OCI-LY3 (cell line): ENCODE measurements around the gene RBM20.

ENCODE experiments used
- H2AFZ ChIP-seq: fragments of 200-600, 300-600 bp; shearing (Covaris generic); 2 replicates; pipeline ENCODE4 v1.6.0; 2014; ENCODE audit warnings: antibody characterized with exemption, low read depth, low read length
- H3K27ac ChIP-seq: fragments of 200-600, 300-600 bp; sonication (generic); 2 replicates; pipeline ENCODE4 v1.5.1; 2014; ENCODE audit warnings: mild to moderate bottlenecking, low read length, moderate library complexity, mixed read lengths
- H3K27me3 ChIP-seq: fragments of 200-600, 300-600 bp; sonication (generic); 2 replicates; pipeline ENCODE4 v1.6.1; 2014; ENCODE audit warnings: low read depth, low read length, mixed read lengths
- H3K36me3 ChIP-seq: fragments of 200-600, 300-600 bp; sonication (generic); replicated peaks from 2 replicates; pipeline ENCODE3; 2014; ENCODE audit warnings: low read depth, low read length, mixed read lengths
- H3K4me1 ChIP-seq: fragments of 300-600, 200-600 bp; sonication (generic); 2 replicates; pipeline ENCODE4 v1.6.1; 2014; ENCODE audit warnings: low read length, mixed read lengths
- H3K4me2 ChIP-seq: fragments of 200-600, 300-600 bp; sonication (generic); 2 replicates; pipeline ENCODE4 v1.6.1; 2014; ENCODE audit warnings: low read length, mixed read lengths
- H3K4me3 ChIP-seq: fragments of 300-600, 200-600 bp; sonication (generic); 2 replicates; pipeline ENCODE4 v1.5.1; 2014; ENCODE audit warnings: antibody characterized with exemption, mild to moderate bottlenecking, low read length, moderate library complexity
- H3K79me2 ChIP-seq: fragments of 300-600, 200-600 bp; shearing (Covaris generic); 2 replicates; pipeline ENCODE4 v1.6.1; 2014; ENCODE audit warnings: mild to moderate bottlenecking, low read length, mixed read lengths
- H3K9ac ChIP-seq: fragments of 300-600, 200-600 bp; shearing (Covaris generic); 2 replicates; pipeline ENCODE4 v1.6.0; 2014; ENCODE audit warnings: mild to moderate bottlenecking, low read length, moderate library complexity
- H3K9me3 ChIP-seq: fragments of 200-600, 300-600 bp; shearing (Covaris generic); 2 replicates; pipeline ENCODE4 v1.6.1; 2014; ENCODE audit warnings: low read length, mixed read lengths; ENCODE audit not compliant: insufficient read depth
- H4K20me1 ChIP-seq: fragments of 200-600, 300-600 bp; sonication (generic); 2 replicates; pipeline ENCODE4 v1.6.1; 2016; ENCODE audit warnings: low read length, mixed read lengths; ENCODE audit not compliant: insufficient read depth
- EZH2phosphoT487 ChIP-seq: fragments of 200-600 bp; shearing (Covaris generic); IDR thresholded peaks from 2 replicates; pipeline ENCODE4 v1.6.1; 2018; ENCODE audit warnings: antibody characterized with exemption, mixed run types, low read depth
- TF ChIP-seq, protein P1 (sequence below): fragments of 200-600, 300-600 bp; sonication (generic); IDR thresholded peaks from 2 replicates; pipeline ENCODE4 v1.5.1; 2014; ENCODE audit warnings: antibody characterized with exemption, low read length, low read depth

The RBM20 gene

DNA sequence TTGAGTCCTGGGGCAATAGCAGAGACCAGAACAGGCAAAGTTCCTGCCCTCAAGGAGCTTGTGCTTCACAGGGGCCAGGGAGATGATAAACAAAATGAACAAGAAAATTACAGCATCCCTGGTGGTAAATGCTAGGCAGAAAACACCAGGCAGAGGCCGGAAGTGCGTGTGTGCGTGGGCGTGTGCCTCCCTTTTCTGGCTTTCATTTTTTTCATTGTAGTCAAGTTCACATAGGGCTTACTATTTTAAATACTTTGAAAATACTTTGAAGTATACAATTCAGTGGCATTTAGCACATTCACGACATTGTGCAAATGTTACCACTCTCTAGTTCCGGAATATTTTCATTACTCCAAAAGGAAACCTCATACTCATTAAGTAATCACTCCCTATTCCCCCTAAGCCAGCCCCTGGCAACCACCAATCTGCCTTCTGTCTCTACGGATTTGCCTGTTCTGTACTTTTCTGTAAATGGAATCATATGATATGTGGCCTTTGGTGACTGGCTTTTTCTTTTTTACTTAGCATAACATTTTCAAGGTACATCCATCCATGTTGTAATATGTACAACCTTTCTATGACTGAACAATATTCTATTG, 139.5 kb downstream of the RBM20 start:
- Histone ChIP-seq H3K4me1 (no peaks in the 10 kb centered on the region), H3K36me3 (no peaks in the 10 kb centered on the region), H3K9ac (no peak overlapping the region), H4K20me1 (no peaks in the 10 kb centered on the region), H3K4me2 (no peak overlapping the region), H3K79me2 (no peaks in the 10 kb centered on the region), H3K27me3 (0 out of 2 replicates have a peak, but pooled peaks cover 7% of the 10 kb centered on the region), H2AFZ (no peak overlapping the region), H3K4me3 (no peak overlapping the region), H3K9me3 (no peaks in the 10 kb centered on the region), H3K27ac (no peak overlapping the region)
- no peak for TF ChIP-seq EZH2phosphoT487
- TF ChIP-seq, protein P1, sequence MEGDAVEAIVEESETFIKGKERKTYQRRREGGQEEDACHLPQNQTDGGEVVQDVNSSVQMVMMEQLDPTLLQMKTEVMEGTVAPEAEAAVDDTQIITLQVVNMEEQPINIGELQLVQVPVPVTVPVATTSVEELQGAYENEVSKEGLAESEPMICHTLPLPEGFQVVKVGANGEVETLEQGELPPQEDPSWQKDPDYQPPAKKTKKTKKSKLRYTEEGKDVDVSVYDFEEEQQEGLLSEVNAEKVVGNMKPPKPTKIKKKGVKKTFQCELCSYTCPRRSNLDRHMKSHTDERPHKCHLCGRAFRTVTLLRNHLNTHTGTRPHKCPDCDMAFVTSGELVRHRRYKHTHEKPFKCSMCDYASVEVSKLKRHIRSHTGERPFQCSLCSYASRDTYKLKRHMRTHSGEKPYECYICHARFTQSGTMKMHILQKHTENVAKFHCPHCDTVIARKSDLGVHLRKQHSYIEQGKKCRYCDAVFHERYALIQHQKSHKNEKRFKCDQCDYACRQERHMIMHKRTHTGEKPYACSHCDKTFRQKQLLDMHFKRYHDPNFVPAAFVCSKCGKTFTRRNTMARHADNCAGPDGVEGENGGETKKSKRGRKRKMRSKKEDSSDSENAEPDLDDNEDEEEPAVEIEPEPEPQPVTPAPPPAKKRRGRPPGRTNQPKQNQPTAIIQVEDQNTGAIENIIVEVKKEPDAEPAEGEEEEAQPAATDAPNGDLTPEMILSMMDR: no peak

DNA sequence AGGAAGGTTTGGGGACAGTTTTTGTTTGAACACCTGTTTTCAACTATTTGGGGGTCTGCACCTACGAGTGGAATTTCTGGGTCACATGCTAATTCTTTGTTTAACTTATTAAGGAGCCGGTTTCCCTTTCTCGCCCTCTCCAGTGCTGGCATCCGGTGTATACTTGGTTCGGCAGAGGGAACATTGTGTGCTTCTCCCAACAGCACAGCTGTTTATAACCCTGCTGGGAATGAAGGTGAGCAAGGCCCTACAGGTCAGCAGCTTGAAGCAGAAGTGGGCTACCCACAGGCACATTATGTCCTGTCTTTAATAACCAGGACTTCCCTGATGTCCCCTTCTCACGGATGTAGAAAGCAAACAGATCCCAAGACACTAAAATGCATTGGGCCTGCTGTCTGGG, 140.1 kb downstream of the RBM20 start:
- H3K27me3 ChIP-seq: 0 out of 2 replicates have a peak, but pooled peaks cover 7% of the 10 kb centered on the region

DNA sequence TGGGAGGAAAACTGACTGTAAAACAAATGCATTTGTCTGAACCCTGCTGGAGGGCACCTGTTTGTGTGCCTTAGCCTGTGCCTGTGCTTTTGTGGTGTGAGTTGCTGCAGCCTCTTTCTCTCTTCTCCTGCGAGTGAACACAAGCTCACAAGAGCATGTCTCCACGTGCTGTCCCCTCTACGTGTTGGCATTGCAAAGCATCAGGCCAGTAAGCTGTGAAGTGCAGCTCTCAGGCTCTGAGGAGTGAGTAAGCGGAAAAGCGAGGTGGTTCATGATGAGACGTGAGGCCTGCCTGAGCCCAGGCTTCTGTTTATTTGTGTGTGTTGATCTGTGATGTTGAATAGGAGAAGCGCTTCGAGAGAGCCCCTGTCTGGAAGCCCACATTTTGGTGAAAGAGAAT, 142.0 kb downstream of the RBM20 start:
- no peaks in the 10 kb centered on the region for H3K36me3 ChIP-seq
- H3K9ac ChIP-seq: no peak overlapping the region
- H3K4me2 ChIP-seq: no peak overlapping the region
- no peak overlapping the region for H3K4me3 ChIP-seq
- no peak overlapping the region for H2AFZ ChIP-seq
- no peaks in the 10 kb centered on the region for H3K4me1 ChIP-seq
- TF ChIP-seq, protein P1: no peak
- TF ChIP-seq EZH2phosphoT487: no peak
- H3K9me3 ChIP-seq: no peaks in the 10 kb centered on the region
- H4K20me1 ChIP-seq: no peaks in the 10 kb centered on the region
- no peaks in the 10 kb centered on the region for H3K79me2 ChIP-seq
- H3K27ac ChIP-seq: no peak overlapping the region
- H3K27me3 ChIP-seq: no peaks in the 10 kb centered on the region

More for the DNA sequence above, 140.1 kb downstream of the RBM20 start:
- no peak overlapping the region for H3K27ac ChIP-seq
- TF ChIP-seq, protein P1: no peak
- H2AFZ ChIP-seq: no peak overlapping the region
- no peak overlapping the region for H3K4me3 ChIP-seq
- H3K9me3 ChIP-seq: no peaks in the 10 kb centered on the region
- H3K36me3 ChIP-seq: no peaks in the 10 kb centered on the region
- no peaks in the 10 kb centered on the region for H4K20me1 ChIP-seq
- H3K4me1 ChIP-seq: no peaks in the 10 kb centered on the region
- H3K79me2 ChIP-seq: no peaks in the 10 kb centered on the region
- no peak overlapping the region for H3K9ac ChIP-seq
- no peak overlapping the region for H3K4me2 ChIP-seq

DNA sequence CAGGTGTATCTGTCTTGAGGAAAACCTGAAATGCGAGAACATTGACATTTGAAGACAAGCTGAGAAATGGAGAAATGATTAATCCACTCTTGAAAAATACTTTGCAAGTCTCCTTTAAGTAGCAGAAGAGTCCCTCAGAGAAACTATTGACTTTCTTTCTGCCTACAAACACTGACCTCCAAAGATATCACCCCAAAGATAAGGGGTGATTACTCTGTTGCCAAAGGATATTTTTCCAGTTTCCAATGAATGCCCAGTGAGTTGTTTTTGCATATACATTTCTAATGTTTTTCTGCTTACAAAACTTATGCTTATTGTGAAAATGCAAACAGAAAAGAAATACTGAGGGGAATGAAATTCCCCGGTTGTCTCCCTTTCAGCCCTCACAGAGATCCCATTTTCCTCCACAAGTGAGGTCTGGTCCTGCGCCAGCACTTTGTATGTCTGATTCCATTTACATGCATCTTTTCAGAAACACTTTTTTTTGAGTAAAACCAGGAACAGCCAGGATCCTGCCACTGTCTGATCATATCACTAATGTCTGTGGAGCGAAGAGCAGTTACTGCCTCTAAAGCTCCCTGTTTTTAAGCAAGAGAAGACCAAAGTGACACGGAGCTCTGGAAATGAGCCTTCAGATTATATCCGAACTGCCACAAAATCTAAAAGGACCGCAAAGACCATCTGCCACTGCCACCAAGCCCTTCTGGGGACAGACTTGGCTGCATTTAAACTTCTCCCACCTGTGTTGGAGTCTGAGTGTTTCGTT, 144.7 kb downstream of the RBM20 start:
- Histone ChIP-seq H3K4me1 (peaks cover 10% of the 10 kb centered on the region), H4K20me1 (no peaks in the 10 kb centered on the region), H3K27me3 (no peaks in the 10 kb centered on the region), H3K27ac (no peak overlapping the region), H3K9ac (no peak overlapping the region), H3K4me2 (no peak overlapping the region), H3K4me3 (no peak overlapping the region), H3K36me3 (no peaks in the 10 kb centered on the region), H3K79me2 (no peaks in the 10 kb centered on the region), H3K9me3 (no peaks in the 10 kb centered on the region), H2AFZ (no peak overlapping the region)
- TF ChIP-seq EZH2phosphoT487: no peak
- TF ChIP-seq, protein P1: no peak
